HG03469 (cell line): ENCODE data around the gene FTO.

Experiments
- ATAC-seq: cut with Tn5 transposase; IDR thresholded peaks from one replicate; pipeline ENCODE4 v1.9.1; 2021; ENCODE audit warnings: mild to moderate bottlenecking, moderate library complexity, moderate number of reproducible peaks; ENCODE audit not compliant: unreplicated experiment

The FTO gene

GRCh38 chr16:53752560-53752959 lies 48.6 kb downstream of the FTO start:
- ATAC-seq, result no peak

GRCh38 chr16:53753431-53753830 lies 49.5 kb downstream of the FTO start:
- ATAC-seq, result no peak

- ATAC-seq, result no peak
These were observed 51.3 kb downstream of the FTO start for GRCh38 chr16:53755026-53755910.

- ATAC-seq, result no peak
These were observed 52.5 kb downstream of the FTO start for GRCh38 chr16:53756275-53756996.

- no peak for ATAC-seq
These were observed 54.1 kb downstream of the FTO start for GRCh38 chr16:53757971-53758609.

- ATAC-seq, result no peak
These were observed 58.2 kb downstream of the FTO start for GRCh38 chr16:53761962-53762703.

GRCh38 chr16:53766304-53767016 lies 62.5 kb downstream of the FTO start:
- no peak for ATAC-seq

GRCh38 chr16:53768167-53768566 lies 64.2 kb downstream of the FTO start:
- no peak for ATAC-seq

- ATAC-seq, result no peak
These were observed 64.6 kb downstream of the FTO start for GRCh38 chr16:53768593-53768992.

GRCh38 chr16:53769185-53769584 lies 65.2 kb downstream of the FTO start:
- no peak for ATAC-seq

GRCh38 chr16:53769787-53770186 lies 65.8 kb downstream of the FTO start:
- ATAC-seq, result no peak

- ATAC-seq, result no peak
These were observed 66.7 kb downstream of the FTO start for GRCh38 chr16:53770641-53771040.

- ATAC-seq, result no peak
These were observed 67.9 kb downstream of the FTO start for GRCh38 chr16:53771655-53772497.

- ATAC-seq, result no peak
These were observed 69.3 kb downstream of the FTO start for GRCh38 chr16:53773150-53773846.

- ATAC-seq, result no peak
These were observed 69.9 kb downstream of the FTO start for GRCh38 chr16:53773881-53774280.

GRCh38 chr16:53775106-53775820 lies 71.3 kb downstream of the FTO start:
- no peak for ATAC-seq

- no peak for ATAC-seq
These were observed 72.0 kb downstream of the FTO start for GRCh38 chr16:53775821-53776431.

GRCh38 chr16:53779186-53779585 lies 75.2 kb downstream of the FTO start:
- ATAC-seq, result no peak
